Natural killer cell (primary cell): ENCODE data around the gene GAB2. TPM values are rescaled to one million over a fixed set of nuclear protein-coding genes. Genes with fewer than 3 reads are reported as not detected.
"Not testable (repeated sequence)": the region's sequence is repeated elsewhere in the genome, so short reads cannot be mapped to it uniquely, and the experiment has no call there.

Experiments used
- ATAC-seq, 3 donors: fragments of 150-1000 bp in 2 of 3; fragments of 200-7000 bp in 1 of 3; cut with Tn5 transposase; 1 replicate in 1 of 3; 2 replicates in 2 of 3; pipeline ENCODE4 v1.10.0; 2021; ENCODE audit warnings: mild to moderate bottlenecking in 2 of 3, moderate library complexity in 2 of 3
- DNase-seq, 2 donors: peaks; one replicate each; pipeline versions ENCODE4 v3.0.0 to v3.0.0-alpha.2; 2013 to 2021; ENCODE audit warnings: mixed read lengths in 1 of 2
- H3K27ac ChIP-seq: one replicate; pipeline ENCODE4 v1.5.1; 2013; ENCODE audit warnings: mild to moderate bottlenecking, low read length
- H3K27me3 ChIP-seq: one replicate; pipeline ENCODE4 v1.6.1; 2013; ENCODE audit warnings: low read length; ENCODE audit not compliant: control insufficient read depth, insufficient read depth
- H3K36me3 ChIP-seq: one replicate; pipeline ENCODE4 v1.6.1; 2013; ENCODE audit warnings: low read length; ENCODE audit not compliant: control insufficient read depth, insufficient read depth
- H3K4me1 ChIP-seq: one replicate; pipeline ENCODE4 v1.6.1; 2013; ENCODE audit warnings: low read length; ENCODE audit not compliant: control insufficient read depth, insufficient read depth
- H3K4me3 ChIP-seq: one replicate; pipeline ENCODE4 v1.5.1; 2013; ENCODE audit warnings: low read length
- H3K9me3 ChIP-seq: one replicate; pipeline ENCODE4 v1.6.1; 2013; ENCODE audit warnings: low read length; ENCODE audit not compliant: control insufficient read depth, insufficient read depth
- H3K27ac Mint-ChIP-seq, 2 donors: one replicate each; pipeline ENCODE4 v1.8.0; 2022; ENCODE audit warnings: mild to moderate bottlenecking in 2 of 2, mixed read lengths in 2 of 2, moderate library complexity in 1 of 2
- H3K27me3 Mint-ChIP-seq, 2 donors: one replicate each; pipeline ENCODE4 v1.8.0; 2022; ENCODE audit warnings: low read depth in 2 of 2, mixed read lengths in 2 of 2
- H3K36me3 Mint-ChIP-seq: one replicate; pipeline ENCODE4 v1.8.0; 2022; ENCODE audit warnings: mixed read lengths
- H3K4me1 Mint-ChIP-seq, 2 donors: one replicate each; pipeline ENCODE4 v1.8.0; 2022; ENCODE audit warnings: mixed read lengths in 2 of 2
- H3K4me3 Mint-ChIP-seq: one replicate; pipeline ENCODE4 v1.8.0; 2022; ENCODE audit warnings: mild to moderate bottlenecking, moderate library complexity, mixed read lengths
- H3K9me3 Mint-ChIP-seq, 2 donors: one replicate each; pipeline ENCODE4 v1.8.0; 2022; ENCODE audit warnings: mixed read lengths in 2 of 2
- WGBS: methylation state at CpG from one replicate; pipeline ENCODE4 v1.1.7; 2013; ENCODE audit warnings: missing lambda C conversion rate; ENCODE audit not compliant: insufficient coverage; 5-methylcytosine and 5-hydroxymethylcytosine counted together
- intact Hi-C: fragments of 100-400 bp; cut with micrococcal nuclease; formaldehyde crosslinking; loops from one replicate; pipeline ENCODE4 v1.14.2; 2022
- total RNA-seq, 4 donors: library from RNA; stranded (reverse); fragments of 120-200 nt in 1 of 4; gene quantifications; one replicate each; pipeline versions ENCODE4 v1.2.3 to v1.2.4, GENCODE V29; 2013 to 2022
- TF ChIP-seq, protein P1 (sequence below): fragments of 200-600 bp; IDR thresholded peaks from one replicate; pipeline ENCODE4 v1.8.0; 2022; ENCODE audit warnings: antibody characterized with exemption

The GAB2 gene
- total RNA-seq, 3 donors from 2014 or later (not counting 1 experiment from before 2014, with no cell fraction given): 4.3 to 58.4 (median 8.1) TPM

DNA sequence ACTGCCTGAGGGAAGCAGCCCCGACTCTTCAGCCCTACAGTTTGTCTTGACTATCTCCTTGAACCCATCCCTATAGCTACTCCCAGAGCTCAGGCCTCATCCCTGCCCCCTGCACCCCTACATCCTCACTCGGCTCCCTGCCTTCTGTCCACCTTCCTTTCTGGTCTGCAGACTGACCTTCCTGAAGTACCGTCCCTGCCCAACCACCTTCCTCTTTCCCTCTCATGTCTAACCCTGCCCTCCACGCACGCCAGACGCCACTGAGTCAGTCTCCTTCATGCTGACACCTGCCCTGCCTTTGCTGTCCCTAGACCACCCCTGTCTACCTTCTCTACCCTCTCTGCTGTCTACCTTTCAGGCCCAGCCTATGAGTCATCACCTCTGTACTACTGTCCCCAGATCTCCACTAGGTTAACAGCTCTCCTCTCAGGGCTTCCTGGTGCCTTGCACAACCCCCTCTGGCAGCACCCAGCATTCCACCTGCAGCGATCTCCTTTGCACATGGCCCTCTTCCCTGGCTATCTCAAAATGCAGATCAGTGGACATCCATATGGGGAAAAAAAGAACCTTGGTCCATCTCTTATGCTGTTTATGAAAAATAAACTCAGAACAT, 238.1 kb downstream of the GAB2 start:
- Histone ChIP-seq H3K9me3 (no peaks in the 10 kb centered on the region), H3K27ac (no peak overlapping the region), H3K4me3 (no peak overlapping the region), H3K36me3 (no peaks in the 10 kb centered on the region), H3K4me1 (no peaks in the 10 kb centered on the region), H3K27me3 (no peaks in the 10 kb centered on the region)
- no peaks in the 10 kb centered on the region for H3K36me3 Mint-ChIP-seq
- DNase-seq: no peak
- intact Hi-C loops: no loop called here
- no peaks in the 10 kb centered on the region for H3K9me3 Mint-ChIP-seq
- no peak overlapping the region for H3K27ac Mint-ChIP-seq
- H3K27me3 Mint-ChIP-seq: no peaks in the 10 kb centered on the region
- no peak overlapping the region for H3K4me3 Mint-ChIP-seq
- 93% methylated on average over 7 of the region's 7 CpGs for WGBS
- peaks cover 0 to 7% of the 10 kb centered on the region in 2 donors for H3K4me1 Mint-ChIP-seq
- no peak for ATAC-seq
- TF ChIP-seq, protein P1, sequence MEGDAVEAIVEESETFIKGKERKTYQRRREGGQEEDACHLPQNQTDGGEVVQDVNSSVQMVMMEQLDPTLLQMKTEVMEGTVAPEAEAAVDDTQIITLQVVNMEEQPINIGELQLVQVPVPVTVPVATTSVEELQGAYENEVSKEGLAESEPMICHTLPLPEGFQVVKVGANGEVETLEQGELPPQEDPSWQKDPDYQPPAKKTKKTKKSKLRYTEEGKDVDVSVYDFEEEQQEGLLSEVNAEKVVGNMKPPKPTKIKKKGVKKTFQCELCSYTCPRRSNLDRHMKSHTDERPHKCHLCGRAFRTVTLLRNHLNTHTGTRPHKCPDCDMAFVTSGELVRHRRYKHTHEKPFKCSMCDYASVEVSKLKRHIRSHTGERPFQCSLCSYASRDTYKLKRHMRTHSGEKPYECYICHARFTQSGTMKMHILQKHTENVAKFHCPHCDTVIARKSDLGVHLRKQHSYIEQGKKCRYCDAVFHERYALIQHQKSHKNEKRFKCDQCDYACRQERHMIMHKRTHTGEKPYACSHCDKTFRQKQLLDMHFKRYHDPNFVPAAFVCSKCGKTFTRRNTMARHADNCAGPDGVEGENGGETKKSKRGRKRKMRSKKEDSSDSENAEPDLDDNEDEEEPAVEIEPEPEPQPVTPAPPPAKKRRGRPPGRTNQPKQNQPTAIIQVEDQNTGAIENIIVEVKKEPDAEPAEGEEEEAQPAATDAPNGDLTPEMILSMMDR: no peak

- no peaks in the 10 kb centered on the region for H3K27me3 Mint-ChIP-seq
- no peak overlapping the region for H3K4me3 ChIP-seq
- H3K4me1 ChIP-seq: no peaks in the 10 kb centered on the region
- H3K9me3 Mint-ChIP-seq: no peaks in the 10 kb centered on the region
- peaks cover 0 to 7% of the 10 kb centered on the region in 2 donors for H3K4me1 Mint-ChIP-seq
- H3K36me3 ChIP-seq: peaks cover 3% of the 10 kb centered on the region
- H3K27ac ChIP-seq: no peak overlapping the region
- no peak overlapping the region for H3K27ac Mint-ChIP-seq
- TF ChIP-seq, protein P1: no peak
- H3K36me3 Mint-ChIP-seq: no peaks in the 10 kb centered on the region
- no peak for DNase-seq
- H3K27me3 ChIP-seq: no peaks in the 10 kb centered on the region
- H3K4me3 Mint-ChIP-seq: no peak overlapping the region
- WGBS: 99% methylated on average over 7 of the region's 7 CpGs
- intact Hi-C loops: no loop called here
- ATAC-seq: no peak
- H3K9me3 ChIP-seq: no peaks in the 10 kb centered on the region
Observed at GRCh38 chr11:78177216-78177615, 240.4 kb downstream of the GAB2 start.

GRCh38 chr11:78176605-78177141, 240.9 kb downstream of the GAB2 start:
- no peaks in the 10 kb centered on the region for H3K27me3 ChIP-seq
- TF ChIP-seq, protein P1: no peak
- Mint-ChIP-seq H3K9me3 (no peaks in the 10 kb centered on the region), H3K27me3 (no peaks in the 10 kb centered on the region), H3K4me3 (no peak overlapping the region), H3K36me3 (no peaks in the 10 kb centered on the region), H3K27ac (no peak overlapping the region), H3K4me1 (peaks cover 0 to 7% of the 10 kb centered on the region in 2 donors)
- no peak overlapping the region for H3K27ac ChIP-seq
- DNase-seq (no peak), ATAC-seq (no peak)
- WGBS: 97% methylated on average over 8 of the region's 10 CpGs
- peaks cover 3% of the 10 kb centered on the region for H3K36me3 ChIP-seq
- no peak overlapping the region for H3K4me3 ChIP-seq
- intact Hi-C loops: no loop called here
- H3K9me3 ChIP-seq: no peaks in the 10 kb centered on the region
- no peaks in the 10 kb centered on the region for H3K4me1 ChIP-seq

GRCh38 chr11:78175862-78176261, 241.8 kb downstream of the GAB2 start:
- ATAC-seq, DNase-seq, H3K27ac Mint-ChIP-seq, H3K4me3 Mint-ChIP-seq, H3K27me3 ChIP-seq, H3K36me3 ChIP-seq, H3K4me1 Mint-ChIP-seq, H3K4me3 ChIP-seq, H3K27ac ChIP-seq, H3K9me3 Mint-ChIP-seq, H3K36me3 Mint-ChIP-seq, intact Hi-C loops, H3K4me1 ChIP-seq, H3K9me3 ChIP-seq, H3K27me3 Mint-ChIP-seq: not testable (repeated sequence)
- WGBS: 98% methylated on average over 2 of the region's 3 CpGs
